ENCODE results near the gene EFR3B.

- TF ChIP-seq POLR2A (IDR thresholded peaks at IDR 0.05; ENCODE audit: low read depth, low read length) (no peak), POLR2AphosphoS5 (IDR thresholded peaks at IDR 0.05; ENCODE audit: low read depth, low read length) (no peak)
These were observed 14.4 kb downstream of the EFR3B start for GRCh38 chr2:25056098-25056821.

Measured in GM12891 (cell line).